ENCODE measurements around the gene ARPP21.
"Not testable (repeated sequence)": the region's sequence is repeated elsewhere in the genome, so short reads cannot be mapped to it uniquely, and the experiment has no call there.

The ARPP21 gene

DNA sequence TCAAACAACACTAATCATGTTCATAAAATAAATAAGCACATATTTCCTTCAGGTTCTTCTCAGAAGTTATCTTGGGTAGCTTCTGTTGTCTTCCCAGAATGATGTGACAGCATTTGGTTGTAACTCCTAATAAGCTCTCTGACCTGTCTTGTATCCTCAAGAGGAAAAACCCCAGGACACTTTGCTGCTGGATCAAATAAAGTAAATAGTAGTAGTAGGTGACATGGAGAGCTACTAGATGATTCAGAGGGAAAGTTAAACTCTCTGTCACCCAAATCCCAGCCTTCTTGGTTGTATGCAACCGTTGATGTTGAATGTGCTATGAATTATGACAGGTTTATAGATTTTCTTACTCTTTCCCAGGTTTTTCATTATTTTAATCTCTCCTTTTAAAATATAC lies 143.0 kb downstream of the ARPP21 start:
- no peak for DNase-seq

DNA sequence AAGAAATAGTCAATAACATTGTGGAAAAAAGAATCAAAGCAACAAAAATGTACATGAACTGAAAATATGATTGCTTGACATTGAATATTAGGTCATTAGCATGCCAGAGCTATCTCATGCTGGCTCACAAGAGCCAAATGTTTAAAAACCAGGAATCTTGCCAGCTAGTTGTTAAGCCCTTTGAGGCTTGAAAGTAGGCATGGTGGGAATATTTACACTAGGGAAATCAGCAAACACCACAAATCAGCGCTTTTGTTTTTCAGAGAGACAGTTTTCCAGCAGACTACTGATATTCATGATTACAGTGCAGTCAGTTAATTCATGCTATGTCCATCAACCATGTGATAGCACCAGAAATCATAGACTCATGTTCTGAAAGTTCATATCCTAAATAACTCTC lies 144.8 kb downstream of the ARPP21 start:
- no peak for DNase-seq

DNA sequence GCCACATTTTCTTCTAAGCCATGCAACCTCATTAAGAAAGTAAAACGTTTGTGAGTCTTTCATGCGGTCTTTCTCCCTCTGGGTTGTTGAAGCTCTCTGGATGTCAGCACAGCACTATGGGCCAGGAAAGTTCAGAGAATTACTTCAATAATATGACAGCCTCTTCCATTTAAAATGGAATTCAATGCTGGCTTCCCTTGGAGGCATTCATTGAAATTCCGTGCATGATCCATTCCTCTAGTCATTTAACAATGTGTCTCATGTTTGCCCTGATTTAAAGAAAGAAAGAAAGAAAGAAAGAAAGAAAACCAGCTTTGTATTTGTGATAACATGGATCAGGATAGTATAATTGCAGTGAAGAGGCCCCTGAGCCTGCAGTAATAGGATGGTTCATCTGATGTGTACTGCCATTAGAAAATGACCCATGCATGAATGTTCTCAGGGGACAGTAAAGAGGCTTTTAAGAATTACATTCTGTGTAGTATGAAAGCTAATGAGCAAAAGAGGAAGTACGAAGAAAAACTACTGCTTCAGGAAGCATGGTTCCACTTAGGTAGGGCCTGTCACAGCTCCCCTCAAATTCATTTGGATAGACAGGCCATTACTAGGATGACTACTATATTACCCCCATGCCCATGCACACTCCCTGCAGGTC lies 146.0 kb downstream of the ARPP21 start:
- DNase-seq = no peak

DNA sequence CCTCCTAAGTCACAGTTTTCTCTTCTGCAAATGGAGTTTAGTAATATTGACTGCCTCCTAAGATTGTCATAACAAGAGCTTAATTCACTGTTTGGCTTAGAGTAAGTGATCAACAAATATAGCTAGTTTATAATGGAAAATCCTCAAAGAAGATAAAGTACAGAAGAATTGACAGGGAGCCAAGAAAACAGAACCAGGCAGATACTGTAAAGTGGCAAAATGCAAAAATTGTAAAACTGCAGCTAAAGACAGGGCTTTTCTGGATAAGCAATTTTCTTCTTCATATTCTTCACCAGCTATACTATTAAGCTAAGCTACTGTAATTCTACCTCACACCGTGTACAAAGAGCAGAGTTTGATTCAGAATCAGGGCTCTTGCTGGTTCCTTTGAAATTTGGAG lies 148.6 kb downstream of the ARPP21 start:
- DNase-seq = no peak

DNA sequence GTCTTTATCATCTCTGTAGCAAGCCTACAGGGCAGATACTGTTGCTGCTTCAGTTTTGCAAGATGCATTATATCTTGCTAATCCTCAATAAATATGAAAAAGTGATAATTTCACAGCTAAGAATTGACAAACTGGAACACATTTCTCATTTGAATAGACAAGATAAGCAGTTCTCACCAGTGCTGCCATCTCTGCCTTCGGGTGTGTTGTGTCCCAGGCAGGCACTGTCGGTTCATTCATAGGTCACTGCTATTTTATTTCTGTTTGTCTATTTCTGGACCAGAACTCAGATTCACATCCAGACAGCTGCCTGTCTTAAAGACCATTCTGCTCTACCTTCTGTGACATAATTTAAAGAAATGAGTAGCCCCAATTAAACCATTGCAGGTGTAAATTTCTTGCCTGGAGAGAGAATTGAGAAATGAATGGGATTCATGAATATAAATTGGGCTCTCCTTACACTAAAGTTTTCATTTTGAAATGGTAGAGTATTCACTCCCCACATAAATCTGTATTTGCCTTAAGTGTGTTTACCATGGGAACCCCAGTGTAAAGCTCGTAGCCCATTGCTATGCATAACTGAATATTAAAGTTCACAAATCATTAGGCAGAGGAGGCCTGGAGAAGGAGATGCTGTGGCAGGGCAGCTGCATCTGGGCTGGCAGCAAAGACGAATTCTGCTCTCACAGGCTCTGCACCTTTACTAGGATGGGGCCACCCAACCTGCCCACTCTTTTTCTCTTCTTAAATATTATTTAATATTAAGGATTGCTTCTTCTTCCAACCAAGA lies 149.9 kb downstream of the ARPP21 start:
- no peak for DNase-seq

DNA sequence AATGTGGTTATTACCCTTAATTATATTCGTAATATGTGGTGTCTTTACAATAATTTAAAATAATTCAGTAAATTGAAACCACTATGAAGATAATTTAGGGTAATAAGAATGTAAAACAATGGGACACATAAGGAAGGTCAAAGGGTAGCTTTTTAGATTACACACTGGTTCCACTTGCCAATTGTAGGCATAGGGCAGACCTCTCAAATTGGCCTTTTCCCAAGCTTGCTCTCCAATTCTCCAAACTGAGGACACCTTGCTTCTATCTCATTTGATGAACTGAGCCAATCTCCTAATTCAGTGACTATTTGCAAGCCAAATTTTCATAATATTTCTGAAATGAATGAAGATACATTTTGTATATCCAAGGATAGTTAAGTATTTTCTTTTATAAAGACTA lies 151.4 kb downstream of the ARPP21 start:
- DNase-seq = no peak

DNA sequence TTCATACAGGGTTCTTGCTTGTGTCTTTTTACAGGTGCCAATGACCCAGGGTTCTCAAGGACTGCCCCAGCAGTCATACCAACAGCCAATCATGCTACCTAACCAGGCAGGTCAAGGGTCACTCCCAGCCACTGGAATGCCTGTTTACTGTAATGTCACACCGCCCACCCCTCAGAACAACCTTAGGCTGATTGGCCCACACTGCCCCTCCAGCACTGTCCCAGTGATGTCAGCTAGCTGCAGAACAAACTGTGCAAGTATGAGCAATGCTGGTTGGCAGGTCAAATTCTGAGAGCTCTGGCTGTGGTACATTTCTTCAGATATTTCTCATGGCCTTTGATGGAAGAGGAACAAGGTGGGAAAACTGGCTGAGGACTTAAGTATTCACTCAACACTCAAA lies 154.3 kb downstream of the ARPP21 start:
- DNase-seq = no peak

DNA sequence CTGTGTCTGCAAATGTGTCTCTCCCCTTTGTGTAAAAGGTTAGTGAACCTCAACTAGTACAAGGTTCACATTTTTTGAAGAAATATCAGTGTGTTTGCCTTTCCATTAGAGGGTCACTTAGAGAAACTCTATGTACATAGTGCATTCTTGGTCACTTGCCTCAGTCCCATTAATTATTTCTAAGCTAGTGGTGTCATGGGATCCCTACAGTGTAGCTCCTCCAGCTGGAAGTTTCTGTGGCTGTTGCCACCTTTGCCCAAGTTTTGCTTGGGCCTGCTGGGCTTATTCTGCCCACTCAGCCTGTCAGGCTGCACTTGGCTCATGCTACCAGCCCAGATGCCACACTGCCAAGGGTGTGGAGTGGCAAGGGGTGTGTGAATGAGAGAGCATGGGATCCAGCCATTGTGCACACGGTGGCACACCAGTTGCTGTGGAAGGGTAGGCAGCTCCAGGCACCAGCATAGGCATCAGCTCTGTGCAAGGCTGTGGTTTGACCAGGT lies 161.7 kb downstream of the ARPP21 start:
- no peak for DNase-seq

DNA sequence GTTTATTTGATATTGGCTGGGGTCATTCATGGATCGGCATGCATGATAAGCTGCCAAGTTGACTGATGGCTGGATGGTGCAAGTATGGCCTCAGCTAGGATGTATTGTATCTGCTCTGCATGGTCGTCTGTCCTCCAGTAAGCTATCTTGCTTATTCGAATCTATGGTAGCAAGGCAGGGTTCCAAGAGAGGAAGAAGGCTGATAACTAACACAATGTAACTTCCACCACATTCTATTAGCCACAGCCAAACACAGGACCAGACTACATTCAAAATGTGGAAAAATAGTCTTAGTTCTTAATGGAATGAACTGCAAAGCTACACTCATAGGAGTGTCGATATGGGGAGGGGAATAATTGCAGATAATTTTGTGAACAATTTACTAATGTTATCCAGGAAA lies 175.2 kb downstream of the ARPP21 start:
- no peak for DNase-seq

DNA sequence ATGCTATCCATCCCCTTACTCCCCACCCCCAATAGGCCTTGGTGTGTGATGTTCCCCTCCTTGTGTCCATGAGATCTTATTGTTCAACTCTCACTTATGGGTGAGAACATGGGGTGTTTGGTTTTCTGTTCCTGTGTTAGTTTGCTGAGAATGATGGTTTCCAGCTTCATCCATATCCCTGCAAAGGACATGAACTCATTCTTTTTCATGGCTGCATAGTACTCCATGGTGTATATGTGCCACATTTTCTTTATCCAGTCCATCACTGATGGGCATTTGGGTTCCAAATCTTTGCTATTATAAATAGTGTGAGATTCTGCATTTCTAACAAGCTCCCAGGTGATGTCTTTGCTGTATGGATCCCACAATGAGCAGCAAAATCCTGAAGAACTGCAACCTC lies 176.5 kb downstream of the ARPP21 start:
- DNase-seq = not testable (repeated sequence)

DNA sequence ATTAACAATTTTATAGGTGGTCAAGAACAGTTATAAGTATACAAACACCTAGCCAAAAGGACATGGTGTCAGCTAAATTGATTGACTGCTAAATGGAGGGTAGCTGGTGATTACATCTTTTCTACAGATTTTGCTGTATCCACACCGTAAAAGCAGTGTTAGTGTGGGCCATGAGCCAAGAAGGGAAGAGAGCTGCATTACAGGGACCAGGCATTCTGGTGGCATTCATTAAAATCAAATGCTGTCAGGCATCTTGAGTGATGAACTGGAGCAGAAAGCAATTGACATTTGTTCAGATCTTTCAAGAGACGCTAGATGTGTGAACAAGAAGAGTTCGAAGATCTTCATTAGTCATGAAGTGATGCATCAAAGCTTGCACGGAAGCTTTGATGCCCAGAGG lies 177.9 kb downstream of the ARPP21 start:
- no peak for DNase-seq

DNA sequence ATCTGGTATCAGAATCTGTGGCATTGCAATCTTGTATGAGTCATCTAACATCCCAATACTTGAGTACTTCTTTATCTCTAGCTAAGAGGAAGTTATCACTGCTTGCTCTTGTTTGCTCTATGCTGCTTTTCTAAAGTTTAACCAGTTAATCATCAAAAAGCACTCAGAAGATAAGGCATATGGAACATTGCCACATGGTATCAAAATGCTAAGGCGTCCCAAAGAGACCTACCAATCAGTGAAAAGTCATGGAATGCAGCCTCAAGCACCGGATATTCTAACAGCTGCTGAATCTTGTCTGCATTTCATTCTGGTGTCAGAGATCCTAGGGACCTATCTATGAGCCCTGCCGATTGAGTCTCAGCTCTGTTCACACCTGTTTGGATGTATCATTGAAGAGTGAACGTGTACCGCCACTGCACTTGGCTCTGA lies 192.8 kb downstream of the ARPP21 start:
- no peak for DNase-seq

Measured in activated CD4-positive, alpha-beta T cell treated with anti-CD3 and anti-CD28 coated beads, Interleukin-2, amount 50 U/mL, for 1 hour (primary cell).